ENCODE data around the gene PCDHA3. TPM values are rescaled to one million over a fixed set of nuclear protein-coding genes. Genes with fewer than 3 reads are reported as not detected.
"Not testable (repeated sequence)": the region's sequence is repeated elsewhere in the genome, so short reads cannot be mapped to it uniquely, and the experiment has no call there.

Gene PCDHA3
- total RNA-seq, result not detected

DNA sequence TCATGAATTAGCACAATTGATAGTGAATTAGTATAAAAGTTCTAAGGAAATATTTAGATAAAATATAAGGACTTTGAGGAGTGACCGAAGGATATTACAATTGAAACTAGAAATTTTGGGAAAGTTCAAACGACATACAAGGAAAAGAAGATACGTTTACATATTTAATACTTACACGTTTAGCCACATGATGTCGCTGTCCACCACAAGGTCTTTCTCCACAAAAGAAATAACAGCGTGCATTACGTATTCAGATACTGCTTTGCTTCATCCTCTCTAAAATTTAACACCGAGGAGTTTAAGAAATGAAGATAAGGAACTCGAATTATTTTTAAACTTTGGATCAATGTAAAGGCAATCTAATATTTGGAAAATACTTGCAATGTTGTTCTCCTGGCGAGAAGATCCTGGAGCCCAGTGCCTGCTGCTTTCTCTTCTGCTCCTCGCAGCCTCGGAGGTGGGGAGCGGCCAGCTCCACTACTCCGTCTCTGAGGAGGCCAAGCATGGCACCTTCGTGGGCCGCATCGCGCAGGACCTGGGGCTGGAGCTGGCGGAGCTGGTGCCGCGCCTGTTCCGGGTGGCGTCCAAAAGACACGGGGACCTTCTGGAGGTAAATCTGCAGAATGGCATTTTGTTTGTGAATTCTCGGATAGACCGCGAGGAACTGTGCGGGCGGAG is at the start of gene PCDHA3:
Gene PCDHA3 (plus strand): TSS at position 242 of the 678 bp plus-strand sequence.
- no peak for DNase-seq

DNA sequence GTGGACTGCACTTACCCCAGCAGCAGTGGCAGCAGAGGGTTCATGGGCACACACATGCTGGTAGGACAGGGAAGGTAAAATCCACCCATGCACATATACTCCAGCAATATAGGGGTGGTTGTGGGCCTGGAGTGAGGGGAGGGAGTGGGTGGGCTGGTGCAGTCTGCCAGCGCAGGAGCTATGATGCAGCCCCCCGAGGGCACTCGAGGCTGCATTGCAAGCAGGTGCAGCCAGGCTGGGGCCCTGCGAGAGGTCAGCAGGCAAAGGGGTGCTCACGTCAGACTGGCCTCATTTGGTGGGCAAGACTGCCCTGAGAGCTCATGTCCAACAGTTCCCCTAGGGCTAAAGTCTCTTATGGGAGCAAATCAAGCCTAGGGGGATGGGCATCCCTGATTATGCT is 47.3 kb upstream of the PCDHA3 start:
- DNase-seq, result no peak

DNA sequence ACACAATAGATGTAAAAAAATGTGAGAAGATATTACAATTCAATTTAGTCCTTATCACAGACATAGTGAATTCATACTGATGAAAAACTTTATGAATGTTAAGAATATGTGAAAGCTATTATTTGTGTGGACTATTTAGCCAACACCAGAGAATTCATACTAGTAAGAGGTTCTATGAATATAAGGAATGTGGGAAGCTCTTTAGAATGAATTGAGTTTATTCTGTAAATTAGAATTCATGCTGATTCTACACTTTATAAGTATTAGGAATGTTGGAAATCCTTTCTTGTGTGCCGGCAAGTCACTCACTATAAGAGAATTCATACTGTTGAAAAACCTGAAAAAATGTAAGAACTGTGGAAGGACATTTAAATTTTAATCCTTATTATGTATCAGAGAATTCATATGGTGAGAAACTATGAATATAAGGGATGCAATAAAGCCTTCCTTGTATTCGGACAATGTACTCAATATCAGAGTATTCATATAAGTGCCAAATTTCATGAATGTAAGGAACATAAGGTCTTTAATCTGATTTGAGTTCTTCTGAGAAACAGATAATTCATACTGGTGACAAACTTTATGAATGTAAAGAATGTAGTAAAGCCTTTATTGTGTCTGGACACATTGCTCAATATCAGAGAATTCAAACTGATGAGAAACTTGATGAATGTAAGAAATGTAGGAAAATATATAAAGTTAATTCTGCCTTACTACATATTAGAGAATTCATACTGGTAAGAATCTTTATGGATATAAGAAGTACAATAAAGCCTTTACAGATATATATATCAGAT is 36.5 kb upstream of the PCDHA3 start:
- no peak for DNase-seq

DNA sequence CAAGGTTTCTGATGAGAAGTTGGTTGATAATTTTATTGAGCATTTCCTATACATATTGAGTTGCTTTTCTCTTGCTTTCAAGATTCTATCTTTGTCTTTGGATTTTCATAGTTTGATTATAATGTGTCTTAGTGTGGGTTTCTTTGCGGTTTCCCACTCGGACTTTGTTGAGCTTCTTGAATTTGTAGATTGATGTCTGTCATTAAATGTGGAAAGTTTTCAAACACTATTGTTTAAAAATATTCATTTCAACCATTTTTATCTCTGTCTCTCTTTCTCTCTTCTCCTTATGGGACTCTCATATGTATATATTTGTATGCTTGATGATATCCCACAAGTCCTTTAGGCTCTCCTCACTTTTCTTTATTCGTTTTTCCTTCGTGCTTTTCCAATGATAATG is 33.4 kb upstream of the PCDHA3 start:
- no peak for DNase-seq

DNA sequence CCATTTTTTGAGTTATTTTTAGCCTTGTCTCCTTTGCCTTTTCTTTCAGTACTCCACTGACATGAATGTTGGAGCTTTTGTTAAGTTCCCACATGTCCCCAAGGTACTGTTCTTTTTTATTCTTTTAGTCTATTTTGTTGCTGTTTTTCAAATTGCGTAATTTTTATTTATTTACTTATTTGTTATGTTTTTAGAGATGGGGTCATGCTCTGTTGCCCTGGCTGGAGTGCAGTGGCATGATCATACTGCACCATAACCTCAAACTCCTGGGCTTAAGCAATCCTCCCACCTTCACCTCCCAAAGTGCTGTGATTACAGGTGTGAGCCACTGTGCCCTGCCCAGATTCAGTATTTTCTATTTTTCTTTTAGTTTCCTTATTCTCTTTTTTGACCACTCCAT is 20.3 kb upstream of the PCDHA3 start:
- DNase-seq, result no peak

DNA sequence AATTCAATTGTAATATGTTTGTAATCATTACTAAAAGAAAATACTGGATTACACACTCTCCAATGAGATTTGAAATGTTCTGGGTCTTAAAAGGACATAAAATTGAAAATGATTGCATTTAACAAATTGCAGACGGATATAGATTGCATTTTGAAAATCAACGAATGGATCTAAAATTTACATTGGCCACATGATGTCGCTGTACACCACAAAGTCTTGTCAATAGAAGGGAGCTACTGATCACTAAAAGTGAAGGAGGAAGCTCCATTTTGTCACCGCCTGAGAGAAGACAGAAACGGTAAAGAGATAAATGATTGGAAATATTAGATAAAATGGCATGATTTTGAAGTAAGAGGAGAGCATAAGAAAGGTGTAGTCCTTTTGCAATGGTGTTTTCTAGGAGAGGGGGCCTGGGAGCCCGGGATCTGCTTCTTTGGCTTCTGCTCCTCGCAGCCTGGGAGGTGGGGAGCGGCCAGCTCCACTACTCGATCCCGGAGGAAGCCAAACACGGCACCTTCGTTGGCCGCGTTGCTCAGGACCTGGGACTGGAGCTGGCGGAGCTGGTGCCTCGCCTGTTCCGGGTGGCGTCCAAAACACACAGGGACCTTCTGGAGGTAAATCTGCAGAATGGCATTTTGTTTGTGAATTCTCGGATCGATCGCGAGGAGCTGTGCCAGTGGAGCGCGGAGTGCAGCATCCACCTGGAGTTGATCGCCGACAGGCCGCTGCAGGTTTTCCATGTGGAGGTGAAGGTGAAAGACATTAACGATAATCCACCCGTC is 14.8 kb upstream of the PCDHA3 start, which contains the start of gene PCDHA1:
Gene PCDHA1 (plus strand): TSS at position 236 of the 782 bp plus-strand sequence.
- no peak for DNase-seq

DNA sequence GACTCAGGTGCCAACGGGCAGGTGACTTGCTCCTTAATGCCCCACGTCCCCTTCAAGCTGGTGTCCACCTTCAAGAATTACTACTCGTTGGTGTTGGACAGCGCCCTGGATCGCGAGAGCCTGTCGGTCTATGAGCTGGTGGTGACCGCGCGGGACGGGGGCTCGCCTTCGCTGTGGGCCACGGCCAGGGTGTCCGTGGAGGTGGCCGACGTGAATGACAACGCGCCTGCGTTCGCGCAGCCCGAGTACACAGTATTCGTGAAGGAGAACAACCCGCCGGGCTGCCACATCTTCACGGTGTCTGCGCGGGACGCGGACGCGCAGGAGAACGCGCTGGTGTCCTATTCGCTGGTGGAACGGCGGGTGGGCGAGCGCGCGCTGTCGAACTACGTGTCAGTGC is 13.4 kb upstream of the PCDHA3 start:
- DNase-seq, result not testable (repeated sequence)

DNA sequence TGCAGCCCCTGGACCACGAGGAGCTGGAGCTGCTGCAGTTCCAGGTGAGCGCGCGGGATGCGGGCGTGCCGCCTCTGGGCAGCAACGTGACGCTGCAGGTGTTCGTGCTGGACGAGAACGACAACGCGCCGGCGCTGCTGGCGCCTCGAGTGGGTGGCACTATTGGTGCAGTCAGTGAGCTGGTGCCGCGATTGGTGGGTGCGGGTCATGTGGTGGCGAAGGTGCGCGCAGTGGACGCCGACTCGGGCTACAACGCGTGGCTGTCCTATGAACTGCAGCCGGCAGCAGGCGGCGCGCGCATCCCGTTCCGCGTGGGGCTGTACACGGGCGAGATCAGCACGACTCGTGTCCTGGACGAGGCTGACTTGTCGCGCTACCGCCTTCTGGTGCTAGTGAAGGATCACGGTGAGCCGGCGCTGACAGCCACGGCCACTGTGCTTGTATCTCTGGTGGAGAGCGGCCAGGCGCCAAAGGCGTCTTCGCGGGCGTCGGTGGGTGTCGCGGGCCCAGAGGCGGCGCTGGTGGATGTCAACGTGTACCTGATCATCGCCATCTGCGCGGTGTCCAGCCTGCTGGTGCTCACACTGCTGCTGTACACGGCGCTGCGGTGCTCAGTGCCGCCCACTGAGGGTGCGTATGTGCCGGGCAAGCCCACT is 12.9 kb upstream of the PCDHA3 start:
- not testable (repeated sequence) for DNase-seq

DNA sequence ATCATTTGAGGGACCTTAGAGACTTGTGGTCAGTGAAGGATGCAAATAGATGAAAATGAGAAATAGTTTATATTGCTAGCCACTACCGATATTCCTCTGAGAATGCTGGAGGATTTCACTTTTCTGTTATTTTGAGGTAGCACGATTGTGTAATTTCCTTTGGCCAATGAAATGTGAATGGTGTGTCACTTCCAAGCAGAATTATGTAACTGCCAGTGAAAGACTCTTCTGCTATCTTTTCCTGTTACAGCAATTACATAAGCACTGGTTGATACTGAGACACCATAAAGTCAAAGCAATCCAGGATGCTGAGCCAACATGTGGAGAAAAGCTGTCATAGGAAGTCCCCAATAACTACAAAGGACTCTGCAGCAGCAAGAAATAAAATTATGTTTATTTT is 9.8 kb upstream of the PCDHA3 start:
- DNase-seq, result no peak

DNA sequence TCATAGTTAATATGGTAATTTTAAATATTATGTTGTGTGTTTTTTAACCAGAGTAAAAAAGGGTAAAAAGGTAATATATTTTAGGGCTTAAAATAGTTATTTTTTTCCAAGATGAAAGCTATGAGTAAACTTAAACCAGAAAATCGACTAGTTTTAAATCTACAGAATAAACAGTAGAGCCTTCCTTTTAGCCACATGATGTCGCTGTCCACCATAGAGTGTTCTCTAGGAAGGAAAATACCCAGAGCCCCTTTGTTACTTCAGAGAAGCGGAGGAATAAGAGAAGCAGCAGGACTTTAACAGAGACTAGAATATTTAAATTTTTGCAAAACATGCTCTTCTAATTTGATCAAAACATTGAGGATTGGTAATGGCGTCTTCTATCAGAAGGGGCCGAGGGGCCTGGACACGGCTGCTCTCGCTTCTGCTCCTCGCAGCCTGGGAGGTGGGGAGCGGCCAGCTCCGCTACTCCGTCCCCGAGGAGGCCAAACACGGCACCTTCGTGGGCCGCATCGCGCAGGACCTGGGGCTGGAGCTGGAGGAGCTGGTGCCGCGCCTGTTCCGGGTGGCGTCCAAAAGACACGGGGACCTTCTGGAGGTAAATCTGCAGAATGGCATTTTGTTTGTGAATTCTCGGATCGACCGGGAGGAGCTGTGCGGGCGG is 6.1 kb upstream of the PCDHA3 start, which contains the start of gene PCDHA2:
Gene PCDHA2 (plus strand): TSS at position 258 of the 664 bp plus-strand sequence.
- DNase-seq, result no peak

DNA sequence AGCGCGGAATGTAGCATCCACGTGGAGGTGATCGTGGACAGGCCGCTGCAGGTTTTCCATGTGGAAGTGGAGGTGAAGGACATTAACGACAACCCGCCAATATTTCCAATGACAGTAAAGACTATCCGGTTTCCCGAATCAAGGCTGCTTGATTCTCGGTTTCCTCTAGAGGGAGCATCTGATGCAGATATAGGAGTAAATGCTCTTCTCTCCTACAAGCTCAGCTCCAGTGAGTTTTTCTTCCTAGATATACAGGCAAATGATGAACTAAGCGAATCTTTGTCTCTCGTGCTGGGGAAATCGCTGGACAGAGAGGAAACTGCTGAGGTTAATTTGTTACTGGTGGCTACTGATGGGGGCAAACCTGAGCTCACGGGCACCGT is 5.6 kb upstream of the PCDHA3 start:
- no peak for DNase-seq

DNA sequence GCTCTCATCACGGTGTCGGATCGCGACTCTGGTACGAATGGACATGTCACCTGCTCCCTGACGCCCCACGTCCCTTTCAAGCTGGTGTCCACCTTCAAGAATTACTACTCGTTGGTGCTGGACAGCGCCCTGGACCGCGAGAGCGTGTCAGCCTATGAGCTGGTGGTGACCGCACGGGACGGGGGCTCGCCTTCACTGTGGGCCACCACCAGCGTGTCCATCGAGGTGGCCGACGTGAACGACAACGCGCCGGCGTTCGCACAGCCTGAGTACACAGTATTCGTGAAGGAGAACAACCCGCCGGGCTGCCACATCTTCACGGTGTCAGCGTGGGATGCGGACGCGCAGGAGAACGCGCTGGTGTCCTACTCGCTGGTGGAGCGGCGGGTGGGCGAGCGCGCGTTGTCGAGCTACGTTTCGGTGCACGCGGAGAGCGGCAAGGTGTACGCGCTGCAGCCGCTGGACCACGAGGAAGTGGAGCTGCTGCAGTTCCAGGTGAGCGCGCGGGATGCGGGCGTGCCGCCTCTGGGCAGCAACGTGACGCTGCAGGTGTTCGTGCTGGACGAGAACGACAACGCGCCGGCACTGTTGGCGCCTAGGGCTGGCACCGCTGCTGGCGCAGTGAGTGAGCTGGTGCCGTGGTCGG is 4.7 kb upstream of the PCDHA3 start:
- DNase-seq, result not testable (repeated sequence)

DNA sequence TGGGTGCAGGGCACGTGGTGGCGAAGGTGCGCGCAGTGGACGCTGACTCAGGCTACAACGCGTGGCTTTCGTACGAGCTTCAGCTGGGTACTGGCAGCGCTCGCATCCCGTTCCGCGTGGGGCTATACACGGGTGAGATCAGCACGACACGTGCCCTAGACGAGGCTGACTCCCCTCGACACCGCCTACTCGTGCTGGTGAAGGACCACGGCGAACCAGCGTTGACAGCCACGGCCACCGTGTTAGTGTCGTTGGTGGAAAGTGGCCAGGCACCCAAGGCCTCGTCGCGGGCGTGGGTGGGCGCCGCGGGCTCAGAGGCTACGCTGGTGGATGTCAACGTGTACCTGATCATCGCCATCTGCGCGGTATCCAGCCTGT is 4.2 kb upstream of the PCDHA3 start:
- no peak for DNase-seq

DNA sequence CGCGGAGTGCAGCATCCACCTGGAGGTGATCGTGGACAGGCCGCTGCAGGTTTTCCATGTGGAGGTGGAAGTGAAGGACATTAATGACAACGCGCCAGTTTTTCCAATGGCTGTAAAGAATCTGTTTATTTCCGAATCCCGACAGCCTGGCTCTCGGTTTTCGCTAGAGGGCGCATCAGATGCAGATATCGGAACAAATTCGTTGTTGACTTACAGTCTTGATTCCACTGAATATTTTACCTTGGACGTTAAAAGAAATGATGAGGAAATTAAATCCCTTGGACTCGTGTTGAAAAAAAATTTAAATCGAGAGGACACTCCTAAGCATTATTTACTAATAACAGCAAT is 611 bp downstream of the PCDHA3 start:
- DNase-seq, result no peak

DNA sequence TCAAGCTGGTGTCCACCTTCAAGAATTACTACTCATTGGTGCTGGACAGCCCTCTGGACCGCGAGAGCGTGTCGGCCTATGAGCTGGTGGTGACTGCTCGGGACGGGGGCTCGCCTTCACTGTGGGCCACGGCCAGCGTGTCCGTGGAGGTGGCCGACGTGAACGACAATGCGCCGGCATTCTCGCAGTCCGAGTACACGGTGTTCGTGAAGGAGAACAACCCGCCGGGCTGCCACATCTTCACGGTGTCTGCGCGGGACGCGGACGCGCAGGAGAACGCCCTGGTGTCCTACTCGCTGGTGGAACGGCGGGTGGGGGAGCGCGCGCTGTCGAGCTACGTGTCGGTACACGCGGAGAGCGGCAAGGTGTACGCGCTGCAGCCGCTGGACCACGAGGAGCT is 1.5 kb downstream of the PCDHA3 start:
- DNase-seq, result not testable (repeated sequence)

DNA sequence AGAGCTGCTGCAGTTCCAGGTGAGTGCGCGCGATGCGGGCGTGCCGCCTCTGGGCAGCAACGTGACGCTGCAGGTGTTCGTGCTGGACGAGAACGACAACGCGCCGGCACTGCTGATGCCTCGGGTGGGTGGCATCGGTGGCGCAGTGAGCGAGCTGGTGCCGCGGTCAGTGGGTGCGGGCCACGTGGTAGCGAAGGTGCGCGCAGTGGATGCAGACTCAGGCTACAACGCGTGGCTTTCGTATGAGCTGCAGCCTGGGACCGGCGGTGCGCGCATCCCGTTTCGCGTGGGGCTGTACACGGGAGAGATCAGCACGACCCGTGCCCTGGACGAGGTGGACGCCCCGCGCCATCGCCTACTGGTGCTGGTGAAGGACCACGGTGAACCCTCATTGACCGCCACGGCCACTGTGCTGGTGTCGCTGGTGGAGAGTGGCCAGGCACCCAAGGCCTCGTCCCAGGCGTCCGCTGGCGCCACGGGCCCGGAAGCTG is 2.0 kb downstream of the PCDHA3 start:
- DNase-seq, result no peak

DNA sequence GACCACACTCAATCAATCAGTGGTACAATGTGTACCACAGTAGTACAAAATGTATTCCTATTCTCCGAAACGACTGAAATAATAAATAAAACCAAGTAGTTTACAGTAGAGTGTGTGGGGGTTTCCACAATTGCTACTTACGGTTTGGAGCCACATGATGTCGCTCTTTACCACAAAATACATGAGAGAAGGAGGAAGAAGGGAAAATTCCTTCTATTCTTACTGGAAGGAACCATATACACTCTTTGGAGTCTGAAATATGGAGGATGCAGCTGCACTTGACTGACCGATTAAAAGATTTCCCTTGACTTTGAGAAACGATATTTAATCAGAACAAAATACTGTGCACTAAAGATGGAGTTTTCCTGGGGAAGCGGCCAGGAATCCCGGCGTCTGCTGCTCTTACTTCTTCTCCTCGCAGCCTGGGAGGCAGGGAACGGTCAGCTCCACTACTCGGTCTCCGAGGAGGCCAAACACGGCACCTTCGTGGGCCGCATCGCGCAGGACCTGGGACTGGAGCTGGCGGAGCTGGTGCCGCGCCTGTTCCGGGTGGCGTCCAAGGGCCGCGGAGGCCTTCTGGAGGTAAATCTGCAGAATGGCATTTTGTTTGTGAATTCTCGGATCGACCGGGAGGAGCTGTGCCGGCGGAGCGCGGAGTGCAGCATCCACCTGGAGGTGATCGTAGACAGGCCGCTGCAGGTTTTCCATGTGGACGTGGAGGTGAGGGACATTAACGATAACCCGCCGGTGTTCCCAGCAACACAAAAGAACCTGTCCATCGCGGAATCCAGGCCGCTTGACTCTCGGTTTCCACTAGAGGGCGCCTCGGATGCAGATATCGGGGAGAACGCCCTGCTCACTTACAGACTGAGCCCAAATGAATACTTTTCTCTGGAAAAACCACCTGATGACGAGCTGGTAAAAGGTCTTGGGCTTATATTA is 6.2 kb downstream of the PCDHA3 start, which contains the start of gene PCDHA4:
Gene PCDHA4 (plus strand): TSS at position 235 of the 942 bp plus-strand sequence.
- DNase-seq, result no peak

DNA sequence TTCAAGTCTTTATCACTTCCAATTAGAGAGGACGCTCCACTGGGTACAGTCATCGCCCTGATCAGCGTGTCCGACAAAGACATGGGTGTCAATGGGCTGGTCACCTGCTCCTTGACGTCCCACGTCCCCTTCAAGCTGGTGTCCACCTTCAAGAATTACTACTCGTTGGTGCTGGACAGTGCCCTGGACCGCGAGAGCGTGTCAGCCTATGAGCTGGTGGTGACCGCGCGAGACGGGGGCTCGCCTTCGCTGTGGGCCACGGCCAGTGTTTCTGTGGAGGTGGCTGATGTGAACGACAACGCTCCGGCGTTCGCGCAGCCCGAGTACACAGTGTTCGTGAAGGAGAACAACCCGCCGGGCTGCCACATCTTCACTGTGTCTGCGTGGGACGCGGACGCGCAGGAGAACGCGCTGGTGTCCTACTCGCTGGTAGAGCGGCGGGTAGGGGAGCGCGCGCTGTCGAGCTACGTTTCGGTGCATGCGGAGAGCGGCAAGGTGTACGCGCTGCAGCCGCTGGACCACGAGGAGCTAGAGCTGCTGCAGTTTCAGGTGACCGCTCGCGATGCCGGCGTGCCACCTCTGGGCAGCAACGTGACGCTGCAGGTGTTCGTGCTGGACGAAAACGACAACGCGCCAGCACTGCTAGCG is 7.5 kb downstream of the PCDHA3 start:
- not testable (repeated sequence) for DNase-seq

DNA sequence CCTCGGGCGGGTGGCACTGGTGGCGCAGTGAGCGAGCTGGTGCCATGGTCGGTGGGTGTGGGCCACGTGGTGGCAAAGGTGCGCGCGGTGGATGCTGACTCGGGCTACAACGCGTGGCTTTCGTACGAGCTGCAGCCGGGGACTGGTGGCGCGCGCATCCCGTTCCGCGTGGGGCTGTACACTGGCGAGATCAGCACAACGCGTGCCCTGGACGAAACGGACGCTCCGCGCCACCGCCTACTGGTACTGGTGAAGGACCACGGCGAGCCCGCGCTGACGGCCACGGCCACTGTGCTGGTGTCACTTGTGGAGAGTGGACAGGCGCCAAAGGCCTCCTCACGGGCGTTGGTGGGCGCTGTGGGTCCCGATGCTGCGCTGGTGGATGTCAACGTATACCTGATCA is 8.0 kb downstream of the PCDHA3 start:
- DNase-seq, result no peak
